CD4-positive, alpha-beta T cell treated with Interleukin-1 beta for 1 hour (primary cell): ENCODE data around the gene CASP8.
"Not testable (repeated sequence)": the region's sequence is repeated elsewhere in the genome, so short reads cannot be mapped to it uniquely, and the experiment has no call there.

Experiments
- DNase-seq, 2 donors: peaks; one replicate each; pipeline ENCODE4 v3.0.0-alpha.2; 2020 to 2022

CASP8 gene

GRCh38 chr2:201270293-201271001 is 10.1 kb downstream of the CASP8 start:
- DNase-seq, result no peak

GRCh38 chr2:201271917-201272316 is 11.6 kb downstream of the CASP8 start:
- DNase-seq, result no peak

GRCh38 chr2:201273330-201273983 is 13.1 kb downstream of the CASP8 start:
- peak in 1 of 2 donors; percentile 18 for DNase-seq

GRCh38 chr2:201275069-201275468 is 14.7 kb downstream of the CASP8 start:
- DNase-seq, result no peak

GRCh38 chr2:201275990-201276389 is 15.7 kb downstream of the CASP8 start:
- DNase-seq, result no peak

GRCh38 chr2:201276511-201276910 is 16.2 kb downstream of the CASP8 start:
- no peak for DNase-seq

GRCh38 chr2:201279079-201279478 is 18.7 kb downstream of the CASP8 start:
- no peak for DNase-seq

- no peak for DNase-seq
Measured at GRCh38 chr2:201280191-201281040, 20.1 kb downstream of the CASP8 start.

- DNase-seq, result no peak
Measured at GRCh38 chr2:201285499-201285898, 25.2 kb downstream of the CASP8 start.

GRCh38 chr2:201290457-201291148 is 30.3 kb downstream of the CASP8 start:
- DNase-seq, result not testable (repeated sequence)

GRCh38 chr2:201298462-201299052 is 38.2 kb downstream of the CASP8 start:
- no peak for DNase-seq

- not testable (repeated sequence) for DNase-seq
Measured at GRCh38 chr2:201299929-201300328, 39.6 kb downstream of the CASP8 start.

GRCh38 chr2:201307876-201308275 is 47.5 kb downstream of the CASP8 start:
- DNase-seq, result no peak

GRCh38 chr2:201308914-201309313 is 48.6 kb downstream of the CASP8 start:
- no peak for DNase-seq

- no peak for DNase-seq
Measured at GRCh38 chr2:201313362-201313761, 53.0 kb downstream of the CASP8 start.

- no peak for DNase-seq
Measured at GRCh38 chr2:201319511-201319910, 59.2 kb downstream of the CASP8 start.

GRCh38 chr2:201320257-201320656 is 59.9 kb downstream of the CASP8 start:
- no peak for DNase-seq

- DNase-seq, result no peak
Measured at GRCh38 chr2:201320701-201321100, 60.4 kb downstream of the CASP8 start.

GRCh38 chr2:201322772-201323171 is 62.4 kb downstream of the CASP8 start:
- no peak for DNase-seq

- DNase-seq, result no peak
Measured at GRCh38 chr2:201327678-201328077, 67.3 kb downstream of the CASP8 start.

GRCh38 chr2:201329409-201329808 is 69.1 kb downstream of the CASP8 start:
- no peak for DNase-seq
